ENCODE measurements around the gene E2F1. TPM values are rescaled to one million over a fixed set of nuclear protein-coding genes. Genes with fewer than 3 reads are reported as not detected.
A peak's percentile ranks its signal among the peaks of the same experiment; 100 is the strongest.

The E2F1 gene
- total and polyA plus RNA-seq, 7 donors: 0.33 to 13.1 (median 1.7) TPM

GRCh38 chr20:33672426-33673113, 13.6 kb downstream of the E2F1 start:
- WGBS, 2 donors: 49 to 75% methylated on average over 17 of the region's 17 CpGs
- DNase-seq: peak; percentile 69
- peaks cover 0 to 51% (median 48%) of the 10 kb centered on the region in 4 donors for H3K4me1 ChIP-seq
- H3K9me3 ChIP-seq: no peaks in the 10 kb centered on the region
- intact Hi-C loops (cut with DNase I): loop anchor here (5.0 kb wide), 1 partner anchor 140 kb away; the partner anchor contains the start of gene CHMP4B
- H3K27me3 ChIP-seq: no peaks in the 10 kb centered on the region
- H3K4me3 ChIP-seq: peak overlapping the region; percentile 55 to 83 (median 74)
- TF ChIP-seq POLR2AphosphoS5 (IDR thresholded peaks at IDR 0.05) (no peak), EP300 (IDR thresholded peaks at IDR 0.05) (no peak), POLR2A (IDR thresholded peaks at IDR 0.05) (no peak)
- TF ChIP-seq, protein P1, sequence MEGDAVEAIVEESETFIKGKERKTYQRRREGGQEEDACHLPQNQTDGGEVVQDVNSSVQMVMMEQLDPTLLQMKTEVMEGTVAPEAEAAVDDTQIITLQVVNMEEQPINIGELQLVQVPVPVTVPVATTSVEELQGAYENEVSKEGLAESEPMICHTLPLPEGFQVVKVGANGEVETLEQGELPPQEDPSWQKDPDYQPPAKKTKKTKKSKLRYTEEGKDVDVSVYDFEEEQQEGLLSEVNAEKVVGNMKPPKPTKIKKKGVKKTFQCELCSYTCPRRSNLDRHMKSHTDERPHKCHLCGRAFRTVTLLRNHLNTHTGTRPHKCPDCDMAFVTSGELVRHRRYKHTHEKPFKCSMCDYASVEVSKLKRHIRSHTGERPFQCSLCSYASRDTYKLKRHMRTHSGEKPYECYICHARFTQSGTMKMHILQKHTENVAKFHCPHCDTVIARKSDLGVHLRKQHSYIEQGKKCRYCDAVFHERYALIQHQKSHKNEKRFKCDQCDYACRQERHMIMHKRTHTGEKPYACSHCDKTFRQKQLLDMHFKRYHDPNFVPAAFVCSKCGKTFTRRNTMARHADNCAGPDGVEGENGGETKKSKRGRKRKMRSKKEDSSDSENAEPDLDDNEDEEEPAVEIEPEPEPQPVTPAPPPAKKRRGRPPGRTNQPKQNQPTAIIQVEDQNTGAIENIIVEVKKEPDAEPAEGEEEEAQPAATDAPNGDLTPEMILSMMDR (IDR thresholded peaks at IDR 0.05): no peak
- H3K36me3 ChIP-seq: peaks cover 0 to 30% (median 6%) of the 10 kb centered on the region in 4 donors
- H3K27ac ChIP-seq: peak overlapping the region; percentile 89 to 96 (median 94)

GRCh38 chr20:33671573-33672288, 14.5 kb downstream of the E2F1 start:
- Histone ChIP-seq H3K9me3 (no peaks in the 10 kb centered on the region), H3K4me3 (no peak overlapping the region), H3K36me3 (peaks cover 0 to 30% (median 6%) of the 10 kb centered on the region in 4 donors), H3K4me1 (peaks cover 0 to 57% (median 50%) of the 10 kb centered on the region in 4 donors), H3K27me3 (no peaks in the 10 kb centered on the region), H3K27ac (peak overlapping the region in 2 of 4 donors; percentile 89 to 96)
- intact Hi-C loops (cut with DNase I): loop anchor here (5.0 kb wide), 1 partner anchor 141 kb away; the partner anchor contains the start of gene CHMP4B
- DNase-seq: no peak
- TF ChIP-seq, protein P1 (IDR thresholded peaks at IDR 0.05): no peak
- TF ChIP-seq POLR2AphosphoS5 (IDR thresholded peaks at IDR 0.05) (no peak), POLR2A (IDR thresholded peaks at IDR 0.05) (no peak), EP300 (IDR thresholded peaks at IDR 0.05) (no peak)
- 86 to 90% methylated on average over 8 of the region's 8 CpGs for WGBS, 2 donors

GRCh38 chr20:33670715-33671499, 15.3 kb downstream of the E2F1 start:
- intact Hi-C loops (cut with DNase I): loop anchor here (5.0 kb wide), 1 partner anchor 141 kb away; the partner anchor contains the start of gene CHMP4B

More at GRCh38 chr20:33670715-33671499, 15.3 kb downstream of the E2F1 start:
- H3K4me3 ChIP-seq: no peak overlapping the region
- H3K36me3 ChIP-seq: peaks cover 0 to 30% (median 6%) of the 10 kb centered on the region in 4 donors
- WGBS, 2 donors: 79 to 92% methylated on average over 6 of the region's 6 CpGs
- H3K27ac ChIP-seq: no peak overlapping the region
- H3K4me1 ChIP-seq: peaks cover 0 to 57% (median 49%) of the 10 kb centered on the region in 4 donors
- TF ChIP-seq POLR2A (IDR thresholded peaks at IDR 0.05): no peak
- TF ChIP-seq, protein P1 (IDR thresholded peaks at IDR 0.05): no peak
- no peak for TF ChIP-seq EP300 (IDR thresholded peaks at IDR 0.05)
- no peaks in the 10 kb centered on the region for H3K9me3 ChIP-seq
- no peak for DNase-seq
- no peaks in the 10 kb centered on the region for H3K27me3 ChIP-seq
